Upper lobe of left lung (tissue), 4 donors: ENCODE measurements around the gene LCORL.

Experiments used
- CTCF ChIP-seq, 6 experiments: fragments of 450-650 bp in 4 of 6; fragments of 200-600 bp in 2 of 6; sonication (generic) in 2 of 6; IDR thresholded peaks; one replicate each; pipeline ENCODE4 v1.5.1; 2016 to 2019; ENCODE audit warnings: antibody characterized with exemption in 6 of 6
- POLR2A ChIP-seq, 4 donors: fragments of 450-650 bp; IDR thresholded peaks; one replicate each; pipeline ENCODE4 v1.5.1; 2016 to 2017; ENCODE audit warnings: antibody characterized with exemption in 4 of 4, mild to moderate bottlenecking in 2 of 4

GRCh38 chr4:17794730-17795129 is 226.8 kb downstream of the LCORL start:
- no peak for TF ChIP-seq CTCF (IDR thresholded peaks at IDR 0.05)
- TF ChIP-seq POLR2A (IDR thresholded peaks at IDR 0.05), result no peak
